Liver (tissue), 9 donors: ENCODE measurements around the gene TMIGD1. TPM values are rescaled to one million over a fixed set of nuclear protein-coding genes. Genes with fewer than 3 reads are reported as not detected.

ENCODE experiments used
- DNase-seq: peaks from one replicate; pipeline ENCODE4 v3.0.0-alpha.2; 2017; ENCODE audit warnings: low spot score
- H3K27ac ChIP-seq, 2 donors: one replicate each; pipeline ENCODE4 v1.7.0; 2013; ENCODE audit warnings: inconsistent platforms in 2 of 2, low read length in 2 of 2, control low read depth in 1 of 2, low read depth in 1 of 2, mild to moderate bottlenecking in 1 of 2
- H3K27me3 ChIP-seq, 4 donors: one replicate each; pipeline versions ENCODE4 v1.6.1 to v1.7.0; 2013; ENCODE audit warnings: low read length in 3 of 4, inconsistent platforms in 1 of 4, mild to moderate bottlenecking in 1 of 4, moderate library complexity in 1 of 4; ENCODE audit not compliant: control insufficient read depth in 4 of 4, insufficient read depth in 4 of 4
- H3K36me3 ChIP-seq, 4 donors: one replicate each; pipeline versions ENCODE4 v1.6.1 to v1.7.0; 2013; ENCODE audit warnings: low read length in 3 of 4, mild to moderate bottlenecking in 3 of 4, low read depth in 1 of 4, moderate library complexity in 1 of 4; ENCODE audit not compliant: control insufficient read depth in 4 of 4, insufficient read depth in 3 of 4
- H3K4me1 ChIP-seq, 4 donors: one replicate each; pipeline versions ENCODE4 v1.6.1 to v1.7.0; 2013; ENCODE audit warnings: low read length in 3 of 4, mild to moderate bottlenecking in 3 of 4, moderate library complexity in 1 of 4; ENCODE audit not compliant: control insufficient read depth in 4 of 4, insufficient read depth in 4 of 4
- H3K4me3 ChIP-seq, 3 donors: one replicate each; pipeline versions ENCODE4 v1.6.1 to v1.7.0; 2013; ENCODE audit warnings: low read length in 3 of 3, control low read depth in 1 of 3, low read depth in 1 of 3, mild to moderate bottlenecking in 1 of 3
- H3K9ac ChIP-seq, 2 donors: one replicate each; pipeline ENCODE4 v1.7.0; 2013; ENCODE audit warnings: low read length in 2 of 2, mild to moderate bottlenecking in 2 of 2, moderate library complexity in 2 of 2, control low read depth in 1 of 2, low read depth in 1 of 2
- H3K9me3 ChIP-seq, 4 donors: one replicate each; pipeline versions ENCODE4 v1.6.1 to v1.7.0; 2013; ENCODE audit warnings: low read length in 3 of 4; ENCODE audit not compliant: control insufficient read depth in 4 of 4
- EGR1 ChIP-seq, 2 donors: IDR thresholded peaks; 2 replicates each; pipeline ENCODE4 v1.6.1; 2016 to 2018; ENCODE audit warnings: antibody characterized with exemption in 2 of 2, low read depth in 2 of 2
- FOXA1 ChIP-seq: IDR thresholded peaks from 2 replicates; pipeline ENCODE4 v1.6.1; 2016; ENCODE audit warnings: antibody characterized with exemption
- FOXA2 ChIP-seq: IDR thresholded peaks from 2 replicates; pipeline ENCODE4 v1.6.1; 2016; ENCODE audit warnings: antibody characterized with exemption
- GABPA ChIP-seq, 2 donors: IDR thresholded peaks in 1 of 2; conservative IDR thresholded peaks in 1 of 2; 2 replicates each; pipeline ENCODE4 v1.6.1; 2016; ENCODE audit warnings: antibody characterized with exemption in 2 of 2, mild to moderate bottlenecking in 1 of 2, moderate library complexity in 1 of 2
- HNF4A ChIP-seq, 2 donors: conservative IDR thresholded peaks; 2 replicates each; pipeline ENCODE4 v1.6.1; 2016; ENCODE audit warnings: antibody characterized with exemption in 2 of 2, mild to moderate bottlenecking in 2 of 2
- HNF4G ChIP-seq: IDR thresholded peaks from 2 replicates; pipeline ENCODE4 v1.6.1; 2016; ENCODE audit warnings: antibody characterized with exemption
- NR2F2 ChIP-seq: IDR thresholded peaks from 2 replicates; pipeline ENCODE4 v1.6.1; 2016; ENCODE audit warnings: antibody characterized with exemption
- RXRA ChIP-seq, 2 donors: IDR thresholded peaks; 2 replicates each; pipeline ENCODE4 v1.6.1; 2017 to 2018; ENCODE audit warnings: antibody characterized with exemption in 2 of 2, mild to moderate bottlenecking in 1 of 2
- SP1 ChIP-seq: IDR thresholded peaks from 2 replicates; pipeline ENCODE4 v1.6.1; 2018; ENCODE audit warnings: antibody characterized with exemption, mild to moderate bottlenecking
- TAF1 ChIP-seq: conservative IDR thresholded peaks from 2 replicates; pipeline ENCODE4 v1.6.1; 2016; ENCODE audit warnings: antibody characterized with exemption, mild to moderate bottlenecking
- WGBS: extraction: QIAGEN DNeasy Blood & Tissue Kit; methylation state at CpG from one replicate; pipeline ENCODE4 v1.1.7; 2013; 5-methylcytosine and 5-hydroxymethylcytosine counted together
- polyA plus RNA-seq, 2 donors: library from polyadenylated mRNA; stranded (reverse) in 1 of 2; unstranded in 1 of 2; fragments of 200-250 nt in 1 of 2; fragments of >200 nt in 1 of 2; fragmentation: Nextera tagmentation in 1 of 2; extraction: Ambion mirVana in 1 of 2; gene quantifications; one replicate each; pipeline versions ENCODE4 v1.2.1 to v1.2.3, GENCODE V29; 2013 to 2015
- total RNA-seq, 2 donors: library from RNA; depleted of rRNA; stranded (reverse); fragments of >200 nt; gene quantifications; one replicate each; pipeline ENCODE4 v1.2.3, GENCODE V29; 2014
- TF ChIP-seq, protein P1 (sequence below): fragments of 150-350 bp; IDR thresholded peaks from 2 replicates; pipeline ENCODE4 v1.5.1; 2017; ENCODE audit warnings: improper control_type of control experiment, low read depth, low read length; ENCODE audit not compliant: missing input control
- TF ChIP-seq, protein P2 (sequence below): IDR thresholded peaks from 2 replicates; pipeline ENCODE4 v1.6.1; 2016; ENCODE audit warnings: antibody characterized with exemption, mild to moderate bottlenecking
- TF ChIP-seq, protein P3 (sequence below): IDR thresholded peaks from 2 replicates; pipeline ENCODE4 v1.6.1; 2016; ENCODE audit warnings: antibody characterized with exemption
- TF ChIP-seq, protein P4 (sequence below): IDR thresholded peaks from 2 replicates; pipeline ENCODE4 v1.6.1; 2016; ENCODE audit warnings: antibody characterized with exemption
- donor health status: healthy.
- donor health status: healthy.
- donor health status: healthy.
- donor health status: healthy.
- donor health status: healthy.

The TMIGD1 gene
- total and polyA plus RNA-seq, 4 donors, result not detected

DNA sequence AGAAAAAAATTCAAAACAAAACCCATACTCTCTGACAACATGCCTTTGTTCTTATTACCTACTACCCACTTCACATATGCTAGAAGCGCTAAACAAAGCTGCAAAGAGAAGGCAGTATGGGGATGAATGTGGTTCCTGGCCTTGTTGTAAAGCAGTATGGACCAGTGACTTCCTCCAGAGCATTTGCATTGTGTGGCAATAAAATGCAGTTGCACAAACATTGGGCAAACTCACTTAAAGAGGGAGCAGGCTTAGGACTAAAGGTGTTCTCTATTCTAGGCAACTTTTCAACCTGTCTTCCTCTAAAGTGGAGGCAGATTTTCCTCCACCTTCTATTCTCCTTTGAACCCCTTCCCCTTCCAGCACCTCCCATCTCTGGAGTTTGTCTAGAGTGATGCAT is 17.1 kb downstream of the TMIGD1 start:
- no peak overlapping the region for H3K9ac ChIP-seq
- 86% methylated on average over 1 of the region's 1 CpG for WGBS
- H3K36me3 ChIP-seq, result no peaks in the 10 kb centered on the region
- no peak overlapping the region for H3K27ac ChIP-seq
- H3K9me3 ChIP-seq, result no peaks in the 10 kb centered on the region
- H3K27me3 ChIP-seq, result peaks cover 0 to 8% (median 0%) of the 10 kb centered on the region in 4 donors
- TF ChIP-seq NR2F2 (no peak), TAF1 (no peak), HNF4G (no peak), RXRA (IDR thresholded peaks at IDR 0.05) (no peak), SP1 (no peak), FOXA1 (no peak), EGR1 (IDR thresholded peaks at IDR 0.05; ENCODE audit: low read depth in 2 of 2) (no peak)
- TF ChIP-seq, protein P1, sequence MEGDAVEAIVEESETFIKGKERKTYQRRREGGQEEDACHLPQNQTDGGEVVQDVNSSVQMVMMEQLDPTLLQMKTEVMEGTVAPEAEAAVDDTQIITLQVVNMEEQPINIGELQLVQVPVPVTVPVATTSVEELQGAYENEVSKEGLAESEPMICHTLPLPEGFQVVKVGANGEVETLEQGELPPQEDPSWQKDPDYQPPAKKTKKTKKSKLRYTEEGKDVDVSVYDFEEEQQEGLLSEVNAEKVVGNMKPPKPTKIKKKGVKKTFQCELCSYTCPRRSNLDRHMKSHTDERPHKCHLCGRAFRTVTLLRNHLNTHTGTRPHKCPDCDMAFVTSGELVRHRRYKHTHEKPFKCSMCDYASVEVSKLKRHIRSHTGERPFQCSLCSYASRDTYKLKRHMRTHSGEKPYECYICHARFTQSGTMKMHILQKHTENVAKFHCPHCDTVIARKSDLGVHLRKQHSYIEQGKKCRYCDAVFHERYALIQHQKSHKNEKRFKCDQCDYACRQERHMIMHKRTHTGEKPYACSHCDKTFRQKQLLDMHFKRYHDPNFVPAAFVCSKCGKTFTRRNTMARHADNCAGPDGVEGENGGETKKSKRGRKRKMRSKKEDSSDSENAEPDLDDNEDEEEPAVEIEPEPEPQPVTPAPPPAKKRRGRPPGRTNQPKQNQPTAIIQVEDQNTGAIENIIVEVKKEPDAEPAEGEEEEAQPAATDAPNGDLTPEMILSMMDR, result no peak
- TF ChIP-seq, protein P2, sequence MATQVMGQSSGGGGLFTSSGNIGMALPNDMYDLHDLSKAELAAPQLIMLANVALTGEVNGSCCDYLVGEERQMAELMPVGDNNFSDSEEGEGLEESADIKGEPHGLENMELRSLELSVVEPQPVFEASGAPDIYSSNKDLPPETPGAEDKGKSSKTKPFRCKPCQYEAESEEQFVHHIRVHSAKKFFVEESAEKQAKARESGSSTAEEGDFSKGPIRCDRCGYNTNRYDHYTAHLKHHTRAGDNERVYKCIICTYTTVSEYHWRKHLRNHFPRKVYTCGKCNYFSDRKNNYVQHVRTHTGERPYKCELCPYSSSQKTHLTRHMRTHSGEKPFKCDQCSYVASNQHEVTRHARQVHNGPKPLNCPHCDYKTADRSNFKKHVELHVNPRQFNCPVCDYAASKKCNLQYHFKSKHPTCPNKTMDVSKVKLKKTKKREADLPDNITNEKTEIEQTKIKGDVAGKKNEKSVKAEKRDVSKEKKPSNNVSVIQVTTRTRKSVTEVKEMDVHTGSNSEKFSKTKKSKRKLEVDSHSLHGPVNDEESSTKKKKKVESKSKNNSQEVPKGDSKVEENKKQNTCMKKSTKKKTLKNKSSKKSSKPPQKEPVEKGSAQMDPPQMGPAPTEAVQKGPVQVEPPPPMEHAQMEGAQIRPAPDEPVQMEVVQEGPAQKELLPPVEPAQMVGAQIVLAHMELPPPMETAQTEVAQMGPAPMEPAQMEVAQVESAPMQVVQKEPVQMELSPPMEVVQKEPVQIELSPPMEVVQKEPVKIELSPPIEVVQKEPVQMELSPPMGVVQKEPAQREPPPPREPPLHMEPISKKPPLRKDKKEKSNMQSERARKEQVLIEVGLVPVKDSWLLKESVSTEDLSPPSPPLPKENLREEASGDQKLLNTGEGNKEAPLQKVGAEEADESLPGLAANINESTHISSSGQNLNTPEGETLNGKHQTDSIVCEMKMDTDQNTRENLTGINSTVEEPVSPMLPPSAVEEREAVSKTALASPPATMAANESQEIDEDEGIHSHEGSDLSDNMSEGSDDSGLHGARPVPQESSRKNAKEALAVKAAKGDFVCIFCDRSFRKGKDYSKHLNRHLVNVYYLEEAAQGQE, result no peak
- TF ChIP-seq, protein P3, sequence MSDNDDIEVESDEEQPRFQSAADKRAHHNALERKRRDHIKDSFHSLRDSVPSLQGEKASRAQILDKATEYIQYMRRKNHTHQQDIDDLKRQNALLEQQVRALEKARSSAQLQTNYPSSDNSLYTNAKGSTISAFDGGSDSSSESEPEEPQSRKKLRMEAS, result no peak
- no peak overlapping the region for H3K4me3 ChIP-seq
- DNase-seq, result no peak
- H3K4me1 ChIP-seq, result no peaks in the 10 kb centered on the region

DNA sequence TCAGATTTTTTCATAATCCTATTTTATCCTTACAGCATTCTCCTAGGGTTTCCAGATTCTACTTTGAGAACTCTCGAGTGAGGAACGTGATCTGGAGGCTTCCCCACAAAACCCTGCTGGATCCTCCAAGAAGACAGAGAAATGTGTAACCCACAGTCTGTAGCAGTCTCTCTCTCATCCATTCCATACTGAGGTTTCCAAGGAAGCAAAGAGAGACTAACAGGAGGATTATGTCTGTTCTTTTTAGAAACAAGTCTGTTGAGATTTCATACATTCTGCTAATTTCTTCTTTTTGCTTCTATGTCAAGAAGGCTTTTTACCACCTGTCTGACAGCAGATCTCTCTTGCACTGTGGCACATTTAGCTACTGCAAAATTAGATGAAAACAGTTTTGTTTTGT is 18.8 kb downstream of the TMIGD1 start:
- Histone ChIP-seq H3K4me3 (no peak overlapping the region), H3K27me3 (peaks cover 0 to 8% (median 0%) of the 10 kb centered on the region in 4 donors), H3K9ac (no peak overlapping the region), H3K4me1 (no peaks in the 10 kb centered on the region), H3K27ac (no peak overlapping the region), H3K36me3 (no peaks in the 10 kb centered on the region), H3K9me3 (no peaks in the 10 kb centered on the region)
- WGBS, result 83% methylated on average over 2 of the region's 2 CpGs
- TF ChIP-seq SP1, result no peak
- TF ChIP-seq, protein P2, result no peak
- no peak for TF ChIP-seq GABPA (IDR thresholded peaks at IDR 0.05 in 1 of 2, conservative IDR thresholded peaks at IDR 0.05 in 1 of 2)
- TF ChIP-seq RXRA (IDR thresholded peaks at IDR 0.05), result no peak
- TF ChIP-seq EGR1 (IDR thresholded peaks at IDR 0.05; ENCODE audit: low read depth in 2 of 2), result no peak
- TF ChIP-seq, protein P4, sequence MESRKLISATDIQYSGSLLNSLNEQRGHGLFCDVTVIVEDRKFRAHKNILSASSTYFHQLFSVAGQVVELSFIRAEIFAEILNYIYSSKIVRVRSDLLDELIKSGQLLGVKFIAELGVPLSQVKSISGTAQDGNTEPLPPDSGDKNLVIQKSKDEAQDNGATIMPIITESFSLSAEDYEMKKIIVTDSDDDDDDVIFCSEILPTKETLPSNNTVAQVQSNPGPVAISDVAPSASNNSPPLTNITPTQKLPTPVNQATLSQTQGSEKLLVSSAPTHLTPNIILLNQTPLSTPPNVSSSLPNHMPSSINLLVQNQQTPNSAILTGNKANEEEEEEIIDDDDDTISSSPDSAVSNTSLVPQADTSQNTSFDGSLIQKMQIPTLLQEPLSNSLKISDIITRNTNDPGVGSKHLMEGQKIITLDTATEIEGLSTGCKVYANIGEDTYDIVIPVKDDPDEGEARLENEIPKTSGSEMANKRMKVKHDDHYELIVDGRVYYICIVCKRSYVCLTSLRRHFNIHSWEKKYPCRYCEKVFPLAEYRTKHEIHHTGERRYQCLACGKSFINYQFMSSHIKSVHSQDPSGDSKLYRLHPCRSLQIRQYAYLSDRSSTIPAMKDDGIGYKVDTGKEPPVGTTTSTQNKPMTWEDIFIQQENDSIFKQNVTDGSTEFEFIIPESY, result no peak
- TF ChIP-seq FOXA1, result no peak
- TF ChIP-seq, protein P3, result no peak
- TF ChIP-seq FOXA2, result no peak
- TF ChIP-seq, protein P1, result no peak
- no peak for TF ChIP-seq NR2F2
- no peak for TF ChIP-seq HNF4A (conservative IDR thresholded peaks at IDR 0.05)
- no peak for DNase-seq
